GM18499 (cell line): ENCODE measurements around the gene RBMS3.

ENCODE experiments used
- ATAC-seq: cut with Tn5 transposase; IDR thresholded peaks from one replicate; pipeline ENCODE4 v1.9.1; 2021; ENCODE audit warnings: moderate number of reproducible peaks; ENCODE audit not compliant: insufficient read depth, unreplicated experiment

RBMS3 gene

DNA sequence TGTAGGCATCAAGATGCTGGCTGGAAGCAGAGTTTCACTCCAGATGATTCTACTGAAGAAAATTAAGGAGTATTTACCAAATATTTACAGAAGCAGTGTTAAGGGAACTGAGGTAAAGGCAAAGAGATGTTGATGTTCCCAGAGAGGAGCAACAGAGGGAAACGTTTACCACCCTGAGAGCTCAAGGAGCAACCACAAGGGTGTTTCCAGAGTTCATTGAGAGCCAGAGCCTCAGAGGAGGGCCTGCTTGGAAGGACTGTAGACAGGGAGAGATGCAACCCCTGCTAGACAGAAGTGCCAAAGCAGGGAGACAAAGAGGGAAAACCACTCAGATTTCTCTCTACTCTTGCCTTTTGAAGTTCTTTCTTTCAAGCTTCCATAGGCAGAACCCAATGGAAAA, 474.5 kb downstream of the RBMS3 start:
- ATAC-seq = no peak

GRCh38 chr3:29757054-29757777, 476.3 kb downstream of the RBMS3 start:
- no peak for ATAC-seq

DNA sequence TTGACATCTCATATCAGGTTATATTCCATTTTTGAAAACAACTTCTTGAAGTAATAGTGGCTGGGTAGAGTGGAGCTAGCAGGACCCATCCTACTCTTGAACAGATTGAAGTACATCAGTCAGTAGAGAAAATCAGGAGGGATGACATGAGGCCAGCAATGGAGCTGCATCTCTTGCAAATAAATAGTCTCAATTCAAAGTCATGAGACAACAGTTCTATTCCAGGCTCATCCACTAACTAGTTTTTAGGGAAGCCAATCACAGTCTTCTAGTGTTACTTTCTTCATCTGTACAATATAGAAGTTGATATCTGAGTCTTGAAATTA, 477.2 kb downstream of the RBMS3 start:
- no peak for ATAC-seq

- ATAC-seq = no peak
These were observed 477.8 kb downstream of the RBMS3 start for GRCh38 chr3:29758434-29759322.

DNA sequence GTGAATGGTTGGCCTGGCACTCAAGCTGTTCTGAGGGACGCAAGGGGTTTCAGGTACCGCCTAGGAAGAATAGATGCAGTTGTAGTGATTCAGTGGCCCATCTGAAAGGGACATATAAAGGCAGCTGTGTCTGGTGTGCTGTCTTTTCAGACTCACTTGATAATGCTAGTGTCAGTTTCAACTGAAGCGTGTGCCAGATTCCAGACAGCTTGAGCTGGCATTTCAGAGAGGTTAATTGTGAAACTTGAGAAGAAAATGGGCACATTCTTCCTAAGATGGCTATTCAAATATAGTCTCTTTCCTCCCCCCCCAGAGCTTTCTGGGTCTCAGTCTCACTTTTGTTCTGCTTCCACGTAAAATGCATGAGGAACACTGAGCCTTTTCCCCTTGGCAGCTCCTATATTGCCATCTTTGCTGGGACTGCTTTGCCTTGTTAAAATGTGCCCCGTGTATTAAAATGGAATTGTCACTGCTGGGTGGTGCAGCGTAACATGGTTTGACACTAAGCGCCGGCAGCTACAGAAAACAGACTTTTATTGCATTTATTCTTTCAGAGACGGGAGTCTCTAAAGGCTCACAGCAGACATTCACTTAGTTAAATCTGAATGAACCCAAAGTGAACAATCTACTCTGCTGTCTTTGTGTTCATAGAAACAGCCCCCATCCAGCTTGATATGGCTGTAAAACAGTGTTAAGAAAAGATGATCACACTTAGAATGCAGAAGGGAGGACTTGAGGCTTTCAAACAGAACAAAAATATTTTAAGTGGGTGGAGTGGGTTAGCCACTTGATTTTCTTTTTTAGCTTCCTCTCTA, 478.7 kb downstream of the RBMS3 start:
- ATAC-seq = no peak

DNA sequence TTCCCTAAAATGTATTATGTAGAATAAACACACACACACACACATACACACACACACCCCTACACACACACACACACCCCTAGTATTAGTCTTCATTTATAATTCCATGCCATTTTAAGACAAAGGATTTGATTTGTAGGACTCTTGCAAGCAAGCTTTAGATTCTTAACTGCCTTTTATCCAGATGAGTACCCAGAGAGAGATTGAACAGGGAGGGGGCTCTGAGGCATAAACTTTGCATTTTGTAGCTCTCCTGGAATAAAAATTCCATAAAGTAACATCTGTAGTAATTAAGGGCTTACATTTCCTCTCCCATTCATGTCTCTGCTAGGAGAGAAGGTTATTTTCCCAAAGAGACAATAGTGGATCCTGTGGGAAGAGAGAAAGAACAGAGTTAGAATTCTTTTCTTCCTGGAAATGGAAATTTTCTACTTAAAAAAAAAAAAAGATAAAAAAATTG, 479.4 kb downstream of the RBMS3 start:
- no peak for ATAC-seq

GRCh38 chr3:29761517-29761916, 480.6 kb downstream of the RBMS3 start:
- no peak for ATAC-seq

DNA sequence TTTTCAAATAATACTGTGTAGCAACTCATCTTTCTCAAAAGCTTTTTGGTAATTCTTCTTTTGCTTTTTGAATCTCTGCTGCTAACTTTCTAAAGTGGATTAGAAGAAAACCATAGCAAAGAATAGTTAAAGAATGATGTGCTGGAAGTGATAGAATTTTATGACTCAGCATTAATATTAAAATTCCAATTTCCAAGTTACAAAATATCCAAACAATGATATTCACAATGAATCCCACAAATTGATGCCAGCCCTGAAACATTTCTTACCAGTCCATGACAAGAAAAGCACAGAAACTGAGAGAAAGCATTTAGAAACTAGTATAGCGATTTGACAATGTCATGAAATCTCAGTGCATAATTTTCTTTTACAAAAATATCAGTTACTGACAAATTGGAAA, 482.2 kb downstream of the RBMS3 start:
- ATAC-seq = no peak

DNA sequence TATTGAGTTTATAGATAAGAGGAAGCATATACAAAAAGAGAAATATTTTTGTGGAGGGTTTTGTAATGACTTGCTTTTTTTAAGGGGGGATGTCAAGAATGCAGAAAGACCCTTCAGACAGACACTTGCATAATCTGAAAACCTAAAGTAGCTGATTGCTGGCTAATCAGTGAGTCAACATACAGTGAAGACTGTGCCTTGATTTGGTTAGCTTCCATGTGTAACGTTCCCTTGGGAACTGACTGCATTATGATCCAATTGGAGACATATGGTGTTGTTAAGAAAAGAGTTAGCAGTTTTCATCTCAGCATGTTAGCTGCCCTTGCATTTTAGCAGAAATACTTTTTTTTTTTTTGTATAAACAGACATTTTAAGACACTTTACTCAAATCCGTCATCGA, 483.2 kb downstream of the RBMS3 start:
- ATAC-seq = no peak

DNA sequence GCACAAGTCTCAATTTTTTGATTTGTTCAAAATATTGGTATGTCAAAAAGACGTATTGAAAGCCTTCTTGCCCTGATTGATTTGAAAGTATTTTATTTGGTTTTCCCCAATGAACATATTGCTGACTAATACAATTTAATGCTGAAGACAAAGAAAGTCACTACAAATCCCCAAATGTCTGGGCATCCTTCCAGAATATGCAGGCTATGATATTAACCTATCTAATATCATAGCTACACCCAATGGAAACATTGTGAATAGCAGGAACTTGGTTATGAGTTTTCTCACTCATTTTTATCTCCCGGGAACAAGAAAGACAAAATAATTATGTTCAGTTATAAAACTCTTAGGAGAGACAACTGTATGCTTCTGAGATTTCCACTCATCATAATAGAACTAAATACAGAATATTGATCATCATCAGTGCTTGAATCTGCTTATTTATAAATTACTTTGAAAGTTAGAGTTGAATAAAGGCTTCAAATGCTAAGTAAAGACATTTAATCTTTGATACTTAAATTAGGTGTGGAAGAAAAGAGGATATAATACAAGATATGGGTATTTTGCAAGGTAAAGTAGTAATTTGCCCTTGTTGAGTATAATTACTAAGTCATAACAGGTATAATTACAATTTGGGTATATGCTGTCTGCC, 483.9 kb downstream of the RBMS3 start:
- no peak for ATAC-seq

GRCh38 chr3:29771602-29772001, 490.7 kb downstream of the RBMS3 start:
- no peak for ATAC-seq

GRCh38 chr3:29772436-29772835, 491.6 kb downstream of the RBMS3 start:
- no peak for ATAC-seq

GRCh38 chr3:29773481-29773880, 492.6 kb downstream of the RBMS3 start:
- ATAC-seq = no peak

DNA sequence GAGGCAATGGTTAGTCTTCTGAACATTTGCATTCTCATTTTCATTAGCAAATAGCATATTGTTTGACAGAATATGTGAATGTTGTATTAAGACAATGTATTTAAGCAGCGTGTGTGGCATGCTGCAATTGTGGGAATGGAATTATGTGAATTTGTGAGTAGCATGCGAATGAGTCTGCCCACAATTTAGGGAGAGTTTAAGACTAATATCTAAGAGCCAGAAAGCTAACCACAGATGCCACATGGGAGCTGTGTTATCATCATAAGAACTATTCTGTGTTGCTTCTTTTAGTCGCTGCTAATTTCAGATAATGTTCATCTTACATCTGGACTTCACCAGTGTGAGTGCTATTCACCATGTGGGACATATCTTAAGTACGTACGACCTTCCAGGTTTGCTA, 494.5 kb downstream of the RBMS3 start:
- ATAC-seq = no peak

- ATAC-seq = no peak
These were observed 497.0 kb downstream of the RBMS3 start for GRCh38 chr3:29777869-29778268.

- no peak for ATAC-seq
These were observed 508.8 kb downstream of the RBMS3 start for GRCh38 chr3:29789686-29790085.

- no peak for ATAC-seq
These were observed 515.9 kb downstream of the RBMS3 start for GRCh38 chr3:29796808-29797207.

GRCh38 chr3:29802057-29802456, 521.2 kb downstream of the RBMS3 start:
- no peak for ATAC-seq

- no peak for ATAC-seq
These were observed 523.2 kb downstream of the RBMS3 start for GRCh38 chr3:29804044-29804443.

DNA sequence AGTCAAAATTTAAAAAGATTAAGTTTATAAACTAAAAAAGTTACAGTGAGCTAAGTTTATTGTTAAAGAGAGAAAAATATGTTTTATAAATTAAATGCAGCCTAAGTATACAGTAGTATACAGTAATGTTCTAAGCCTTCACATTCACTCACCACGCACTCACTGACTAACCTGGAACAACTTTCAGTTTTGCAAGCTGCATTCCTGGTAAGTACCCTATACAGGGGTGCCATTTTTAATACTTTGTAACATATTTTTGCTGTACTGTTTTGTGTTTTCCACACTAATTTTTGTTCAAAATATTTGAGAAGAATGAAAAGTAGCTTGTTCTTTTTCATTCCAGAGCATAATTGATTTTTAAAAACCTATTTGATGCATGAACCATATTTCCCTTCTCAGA, 524.9 kb downstream of the RBMS3 start:
- no peak for ATAC-seq
